Measurements from ENCODE around the gene KCNK15. TPM values are rescaled to one million over a fixed set of nuclear protein-coding genes. Genes with fewer than 3 reads are reported as not detected.

KCNK15 gene
- total and polyA plus RNA-seq, 4 donors: 0.08 to 0.11 (median 0.08) TPM; not detected in 1

DNA sequence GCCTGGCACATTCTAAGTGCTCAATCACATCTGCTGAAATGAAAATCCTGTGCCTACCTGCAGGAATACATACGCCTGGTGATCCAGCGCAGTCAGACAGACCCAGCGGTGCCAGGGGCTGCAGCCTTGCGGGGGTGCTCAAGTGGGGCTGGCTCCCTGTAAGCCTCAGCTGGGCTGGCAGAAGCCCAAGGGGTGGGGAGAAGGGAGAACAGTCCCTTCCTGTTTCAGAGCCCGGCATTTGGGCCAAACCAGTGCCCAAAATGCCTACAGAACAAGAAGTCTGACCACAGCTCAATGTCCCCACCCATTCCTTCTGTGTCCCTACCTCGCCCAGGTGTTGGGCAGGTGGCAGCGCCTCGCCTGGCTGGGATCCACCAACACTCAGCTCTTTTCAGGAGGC, 22.6 kb downstream of the KCNK15 start (continued):
- TF ChIP-seq, protein P1, sequence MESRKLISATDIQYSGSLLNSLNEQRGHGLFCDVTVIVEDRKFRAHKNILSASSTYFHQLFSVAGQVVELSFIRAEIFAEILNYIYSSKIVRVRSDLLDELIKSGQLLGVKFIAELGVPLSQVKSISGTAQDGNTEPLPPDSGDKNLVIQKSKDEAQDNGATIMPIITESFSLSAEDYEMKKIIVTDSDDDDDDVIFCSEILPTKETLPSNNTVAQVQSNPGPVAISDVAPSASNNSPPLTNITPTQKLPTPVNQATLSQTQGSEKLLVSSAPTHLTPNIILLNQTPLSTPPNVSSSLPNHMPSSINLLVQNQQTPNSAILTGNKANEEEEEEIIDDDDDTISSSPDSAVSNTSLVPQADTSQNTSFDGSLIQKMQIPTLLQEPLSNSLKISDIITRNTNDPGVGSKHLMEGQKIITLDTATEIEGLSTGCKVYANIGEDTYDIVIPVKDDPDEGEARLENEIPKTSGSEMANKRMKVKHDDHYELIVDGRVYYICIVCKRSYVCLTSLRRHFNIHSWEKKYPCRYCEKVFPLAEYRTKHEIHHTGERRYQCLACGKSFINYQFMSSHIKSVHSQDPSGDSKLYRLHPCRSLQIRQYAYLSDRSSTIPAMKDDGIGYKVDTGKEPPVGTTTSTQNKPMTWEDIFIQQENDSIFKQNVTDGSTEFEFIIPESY (IDR thresholded peaks at IDR 0.05): no peak

- H3K9ac ChIP-seq (ENCODE audit: low read depth in 1 of 2, low read length in 2 of 2): no peak overlapping the region
- TF ChIP-seq RAD21 (IDR thresholded peaks at IDR 0.05) (no peak), SP1 (IDR thresholded peaks at IDR 0.05) (no peak), REST (IDR thresholded peaks at IDR 0.05) (no peak), TAF1 (conservative IDR thresholded peaks at IDR 0.05) (no peak), CTCF (IDR thresholded peaks at IDR 0.05; ENCODE audit: low read depth, low read length, missing input control) (no peak), EGR1 (IDR thresholded peaks at IDR 0.05; ENCODE audit: low read depth in 2 of 2) (no peak), YY1 (IDR thresholded peaks at IDR 0.05) (no peak), RXRA (IDR thresholded peaks at IDR 0.05) (no peak), HNF4A (conservative IDR thresholded peaks at IDR 0.05) (no peak), FOXA2 (IDR thresholded peaks at IDR 0.05) (no peak), GABPA (IDR thresholded peaks at IDR 0.05 in 1 of 2, conservative IDR thresholded peaks at IDR 0.05 in 1 of 2) (no peak)
- TF ChIP-seq, protein P1 (IDR thresholded peaks at IDR 0.05): no peak
- TF ChIP-seq, protein P2, sequence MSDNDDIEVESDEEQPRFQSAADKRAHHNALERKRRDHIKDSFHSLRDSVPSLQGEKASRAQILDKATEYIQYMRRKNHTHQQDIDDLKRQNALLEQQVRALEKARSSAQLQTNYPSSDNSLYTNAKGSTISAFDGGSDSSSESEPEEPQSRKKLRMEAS (IDR thresholded peaks at IDR 0.05): no peak
- TF ChIP-seq, protein P3, sequence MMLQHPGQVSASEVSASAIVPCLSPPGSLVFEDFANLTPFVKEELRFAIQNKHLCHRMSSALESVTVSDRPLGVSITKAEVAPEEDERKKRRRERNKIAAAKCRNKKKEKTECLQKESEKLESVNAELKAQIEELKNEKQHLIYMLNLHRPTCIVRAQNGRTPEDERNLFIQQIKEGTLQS (IDR thresholded peaks at IDR 0.05): no peak
- 37% methylated on average over 5 of the region's 5 CpGs for WGBS
- no peaks in the 10 kb centered on the region for H3K9me3 ChIP-seq (ENCODE audit: control insufficient read depth in 4 of 4, low read length in 3 of 4)
- no peaks in the 10 kb centered on the region for H3K4me1 ChIP-seq (ENCODE audit: control insufficient read depth in 4 of 4, insufficient read depth in 4 of 4, low read length in 3 of 4)
- H3K27ac ChIP-seq (ENCODE audit: low read depth in 1 of 2, low read length in 2 of 2): no peak overlapping the region
- no peak for DNase-seq (ENCODE audit: low spot score)
- no peak overlapping the region for H3K4me3 ChIP-seq (ENCODE audit: low read depth in 1 of 3, low read length in 3 of 3)
- peaks cover 0 to 2% (median under 1%) of the 10 kb centered on the region in 4 donors for H3K27me3 ChIP-seq (ENCODE audit: control insufficient read depth in 4 of 4, insufficient read depth in 4 of 4, low read length in 3 of 4)
- H3K36me3 ChIP-seq (ENCODE audit: control insufficient read depth in 4 of 4, insufficient read depth in 3 of 4, low read depth in 1 of 4, low read length in 3 of 4): no peaks in the 10 kb centered on the region
Measured at GRCh38 chr20:44768854-44769480, 23.3 kb downstream of the KCNK15 start.
